Keratinocyte (primary cell): ENCODE data around the gene FOXL3.

Experiments used
- CTCF ChIP-seq, 3 experiments: IDR thresholded peaks in 1 of 3; conservative IDR thresholded peaks in 1 of 3; optimal IDR thresholded peaks in 1 of 3; 2 replicates in 2 of 3; 3 replicates in 1 of 3; pipeline versions ENCODE3 to v1.5.1; 2011; ENCODE audit warnings: low read length in 3 of 3, mild to moderate bottlenecking in 3 of 3, moderate library complexity in 2 of 3, control low read depth in 1 of 3, inconsistent platforms in 1 of 3; ENCODE audit not compliant: insufficient read depth in 2 of 3; ENCODE audit errors: extremely low read depth in 1 of 3
- EZH2 ChIP-seq: IDR thresholded peaks from one replicate; pipeline ENCODE4 v1.6.1; 2012; ENCODE audit warnings: inconsistent platforms, mild to moderate bottlenecking, low read length, moderate library complexity

GRCh38 chr7:276230-276835, 13.6 kb upstream of the FOXL3 start:
- TF ChIP-seq CTCF (optimal IDR thresholded peaks at IDR 0.05 in 1 of 3, IDR thresholded peaks at IDR 0.05 in 1 of 3, conservative IDR thresholded peaks at IDR 0.05 in 1 of 3; ENCODE audit: extremely low read depth in 1 of 3, insufficient read depth in 2 of 3, low read length in 3 of 3) (no peak), EZH2 (no peak)
